Breast epithelium (tissue), 3 donors: Measurements from ENCODE around the gene UBA1.

ENCODE experiments used
- CTCF ChIP-seq, 3 donors: fragments of 450-650 bp; IDR thresholded peaks; one replicate each; pipeline ENCODE4 v1.5.1; 2016 to 2017; ENCODE audit warnings: antibody characterized with exemption in 3 of 3, mild to moderate bottlenecking in 3 of 3, moderate library complexity in 3 of 3
- POLR2A ChIP-seq: fragments of 450-650 bp; IDR thresholded peaks from one replicate; pipeline ENCODE4 v1.6.1; 2016; ENCODE audit warnings: antibody characterized with exemption, mild to moderate bottlenecking, moderate library complexity
- POLR2AphosphoS5 ChIP-seq, 3 donors: sonication (generic); formaldehyde crosslinking; IDR thresholded peaks; one replicate each; pipeline ENCODE4 v1.6.1; 2017; ENCODE audit warnings: antibody characterized with exemption in 3 of 3

- TF ChIP-seq CTCF (IDR thresholded peaks at IDR 0.05): no peak
- no peak for TF ChIP-seq POLR2AphosphoS5 (IDR thresholded peaks at IDR 0.05)
- TF ChIP-seq POLR2A: no peak
These were observed 25.5 kb downstream of the UBA1 start for GRCh38 chrX:47218920-47219815.
